Astrocyte (in vitro differentiated cells and primary cell): ENCODE results near the gene PDLIM5.

Experiments used
- EZH2 ChIP-seq: IDR thresholded peaks from 2 replicates; pipeline ENCODE4 v1.6.1; 2012; ENCODE audit warnings: mild to moderate bottlenecking, low read length, inconsistent platforms; ENCODE audit not compliant: insufficient read depth
- TF ChIP-seq, protein P1 (sequence below): IDR thresholded peaks from 2 replicates; pipeline ENCODE4 v1.5.1; 2011; ENCODE audit warnings: low read depth, mild to moderate bottlenecking, inconsistent platforms, low read length, moderate library complexity; ENCODE audit not compliant: insufficient read depth

DNA sequence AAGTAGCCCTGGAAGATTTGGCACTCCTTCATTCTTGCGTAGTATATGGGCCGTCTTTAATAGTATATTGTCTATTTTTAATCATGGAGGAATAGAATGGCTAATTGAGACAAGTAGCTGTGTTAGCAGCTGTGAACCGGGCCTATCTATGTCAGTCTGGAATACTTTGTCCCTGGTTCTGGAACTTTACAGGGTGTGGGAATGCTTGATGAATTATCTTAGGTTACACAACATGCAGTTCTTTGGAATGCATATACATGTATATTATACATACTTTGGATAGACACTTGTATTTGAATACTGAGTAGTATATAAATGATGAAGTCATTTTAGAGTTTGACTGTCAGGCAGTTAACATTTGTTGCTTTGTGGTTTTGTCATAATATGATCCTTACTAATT lies 37.4 kb downstream of the PDLIM5 start:
- TF ChIP-seq, protein P1, sequence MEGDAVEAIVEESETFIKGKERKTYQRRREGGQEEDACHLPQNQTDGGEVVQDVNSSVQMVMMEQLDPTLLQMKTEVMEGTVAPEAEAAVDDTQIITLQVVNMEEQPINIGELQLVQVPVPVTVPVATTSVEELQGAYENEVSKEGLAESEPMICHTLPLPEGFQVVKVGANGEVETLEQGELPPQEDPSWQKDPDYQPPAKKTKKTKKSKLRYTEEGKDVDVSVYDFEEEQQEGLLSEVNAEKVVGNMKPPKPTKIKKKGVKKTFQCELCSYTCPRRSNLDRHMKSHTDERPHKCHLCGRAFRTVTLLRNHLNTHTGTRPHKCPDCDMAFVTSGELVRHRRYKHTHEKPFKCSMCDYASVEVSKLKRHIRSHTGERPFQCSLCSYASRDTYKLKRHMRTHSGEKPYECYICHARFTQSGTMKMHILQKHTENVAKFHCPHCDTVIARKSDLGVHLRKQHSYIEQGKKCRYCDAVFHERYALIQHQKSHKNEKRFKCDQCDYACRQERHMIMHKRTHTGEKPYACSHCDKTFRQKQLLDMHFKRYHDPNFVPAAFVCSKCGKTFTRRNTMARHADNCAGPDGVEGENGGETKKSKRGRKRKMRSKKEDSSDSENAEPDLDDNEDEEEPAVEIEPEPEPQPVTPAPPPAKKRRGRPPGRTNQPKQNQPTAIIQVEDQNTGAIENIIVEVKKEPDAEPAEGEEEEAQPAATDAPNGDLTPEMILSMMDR: no peak
- no peak for TF ChIP-seq EZH2
